SJSA1 (cell line): Measurements from ENCODE around the gene TNFRSF12A. TPM values are rescaled to one million over a fixed set of nuclear protein-coding genes. Genes with fewer than 3 reads are reported as not detected.

ENCODE experiments used
- DNase-seq, 2 experiments: peaks; one replicate each; pipeline ENCODE4 v3.0.0-alpha.2; 2015 to 2020; ENCODE audit warnings: low spot score in 2 of 2, low read depth in 1 of 2
- H3K27ac ChIP-seq: fragments of 250-450 bp; sonication (Bioruptor Pico); 2 replicates; pipeline ENCODE4 v1.5.1; 2020; ENCODE audit warnings: mild to moderate bottlenecking, moderate library complexity
- H3K27me3 ChIP-seq: fragments of 250-450 bp; sonication (Bioruptor Pico); replicated peaks from 2 replicates; pipeline ENCODE4 v1.5.1; 2020; ENCODE audit warnings: mild to moderate bottlenecking, moderate library complexity
- H3K36me3 ChIP-seq: fragments of 250-450 bp; sonication (Bioruptor Pico); 2 replicates; pipeline ENCODE4 v1.5.1; 2020; ENCODE audit warnings: mild to moderate bottlenecking
- H3K4me1 ChIP-seq: fragments of 250-450 bp; sonication (Bioruptor Pico); replicated peaks from 2 replicates; pipeline ENCODE4 v1.6.1; 2021; ENCODE audit warnings: mild to moderate bottlenecking
- H3K4me3 ChIP-seq: fragments of 250-450 bp; sonication (Bioruptor Pico); 2 replicates; pipeline ENCODE4 v1.5.1; 2020; ENCODE audit warnings: mild to moderate bottlenecking
- H3K9me3 ChIP-seq: fragments of 250-450 bp; sonication (Bioruptor Pico); replicated peaks from 2 replicates; pipeline ENCODE4 v1.5.1; 2020; ENCODE audit warnings: mild to moderate bottlenecking
- total RNA-seq: library from RNA; depleted of rRNA; stranded (reverse); fragments of >200 nt; shearing (Covaris generic); gene quantifications from 2 replicates; pipeline ENCODE4 v1.2.3, GENCODE V29; 2014

Gene TNFRSF12A
- total RNA-seq, 1 experiment from 2014 or later = 545 TPM

GRCh38 chr16:2991566-2992261 is 28.5 kb upstream of the TNFRSF12A start:
- no peaks in the 10 kb centered on the region for H3K4me1 ChIP-seq

GRCh38 chr16:2992383-2993081 is 27.6 kb upstream of the TNFRSF12A start:
- no peaks in the 10 kb centered on the region for H3K36me3 ChIP-seq
- no peak overlapping the region for H3K27ac ChIP-seq
- H3K4me1 ChIP-seq = no peaks in the 10 kb centered on the region
- DNase-seq = no peak
- H3K9me3 ChIP-seq = no peaks in the 10 kb centered on the region
- no peak overlapping the region for H3K4me3 ChIP-seq
- H3K27me3 ChIP-seq = peaks cover 25% of the 10 kb centered on the region

More at GRCh38 chr16:2991566-2992261, 28.5 kb upstream of the TNFRSF12A start:
- H3K27ac ChIP-seq = no peak overlapping the region
- H3K36me3 ChIP-seq = no peaks in the 10 kb centered on the region
- no peaks in the 10 kb centered on the region for H3K9me3 ChIP-seq
- H3K27me3 ChIP-seq = peaks cover 16% of the 10 kb centered on the region
- no peak for DNase-seq
- H3K4me3 ChIP-seq = no peak overlapping the region

DNA sequence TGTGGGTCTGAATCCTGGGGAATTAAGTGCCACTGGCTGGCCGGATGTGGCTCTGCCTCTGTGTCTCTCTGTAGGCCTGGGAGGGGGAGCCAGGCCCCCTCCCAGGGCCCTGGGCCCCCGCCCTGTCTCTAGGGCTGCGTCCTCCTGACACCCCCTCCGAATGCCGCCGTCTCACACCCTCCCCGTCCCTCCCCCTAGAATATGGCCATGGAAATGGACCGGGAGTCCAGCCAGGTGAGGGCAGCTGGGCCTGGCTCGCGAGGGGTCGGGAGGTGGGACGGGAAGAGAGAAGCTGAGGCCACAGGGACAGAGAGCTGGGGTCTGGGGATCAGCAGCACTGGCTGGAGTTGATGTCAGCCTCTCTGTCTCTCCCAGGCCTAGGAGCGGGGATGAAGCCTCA is 23.9 kb upstream of the TNFRSF12A start:
- Histone ChIP-seq H3K4me3 (no peak overlapping the region), H3K9me3 (no peaks in the 10 kb centered on the region), H3K27me3 (peaks cover 54% of the 10 kb centered on the region), H3K4me1 (no peaks in the 10 kb centered on the region), H3K27ac (no peak overlapping the region), H3K36me3 (no peaks in the 10 kb centered on the region)
- no peak for DNase-seq

- no peaks in the 10 kb centered on the region for H3K4me1 ChIP-seq
- DNase-seq = no peak
- peaks cover 68% of the 10 kb centered on the region for H3K27me3 ChIP-seq
- no peak overlapping the region for H3K4me3 ChIP-seq
- H3K9me3 ChIP-seq = no peaks in the 10 kb centered on the region
- no peak overlapping the region for H3K27ac ChIP-seq
- H3K36me3 ChIP-seq = no peaks in the 10 kb centered on the region
Observed at GRCh38 chr16:2999929-3000328, 20.2 kb upstream of the TNFRSF12A start.

DNA sequence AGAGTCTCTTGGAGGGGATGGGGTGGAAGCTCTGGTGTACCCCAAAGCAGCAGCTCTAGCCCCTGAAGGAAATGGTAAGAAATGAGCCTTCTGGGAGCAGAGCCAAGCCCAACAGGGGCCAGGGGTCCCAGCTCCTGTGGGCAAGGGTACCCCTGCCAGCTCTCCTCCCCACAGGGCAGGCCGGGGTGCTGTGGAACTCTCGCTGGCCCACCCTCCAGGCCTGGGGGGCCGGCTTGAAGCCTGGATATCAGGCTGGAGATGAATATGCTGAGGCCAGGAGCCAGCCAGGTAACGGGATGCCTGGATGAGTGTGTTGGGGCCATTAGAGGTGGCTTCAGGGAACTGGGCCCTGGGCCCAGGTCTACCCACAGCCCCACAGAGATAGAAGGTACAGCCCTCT is 19.6 kb upstream of the TNFRSF12A start:
- Histone ChIP-seq H3K4me3 (no peak overlapping the region), H3K36me3 (no peaks in the 10 kb centered on the region), H3K4me1 (no peaks in the 10 kb centered on the region), H3K27ac (no peak overlapping the region), H3K27me3 (peaks cover 74% of the 10 kb centered on the region), H3K9me3 (no peaks in the 10 kb centered on the region)
- DNase-seq = no peak

DNA sequence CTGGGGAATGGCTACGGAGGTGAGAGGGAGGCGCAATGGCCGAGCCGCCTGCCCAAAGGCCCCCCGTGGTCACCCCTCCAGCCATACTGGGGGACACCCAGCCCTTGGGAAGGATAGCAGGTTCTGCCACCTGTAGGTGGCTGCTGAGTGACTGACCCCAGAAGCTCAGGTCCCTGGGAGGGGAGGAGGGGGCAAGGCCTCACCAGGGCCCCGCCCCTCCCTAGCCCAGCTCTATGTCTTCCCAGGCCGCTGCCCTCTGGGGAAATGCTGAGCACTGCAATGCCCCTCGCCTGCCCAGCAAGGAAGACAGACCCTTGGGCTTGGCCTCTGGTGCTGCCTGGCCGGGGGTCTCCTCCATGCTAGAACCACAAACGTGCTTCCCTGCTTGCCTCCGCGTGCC is 18.9 kb upstream of the TNFRSF12A start:
- Histone ChIP-seq H3K4me1 (no peaks in the 10 kb centered on the region), H3K27me3 (peaks cover 78% of the 10 kb centered on the region), H3K27ac (no peak overlapping the region), H3K4me3 (no peak overlapping the region), H3K9me3 (no peaks in the 10 kb centered on the region), H3K36me3 (no peaks in the 10 kb centered on the region)
- DNase-seq = no peak

DNA sequence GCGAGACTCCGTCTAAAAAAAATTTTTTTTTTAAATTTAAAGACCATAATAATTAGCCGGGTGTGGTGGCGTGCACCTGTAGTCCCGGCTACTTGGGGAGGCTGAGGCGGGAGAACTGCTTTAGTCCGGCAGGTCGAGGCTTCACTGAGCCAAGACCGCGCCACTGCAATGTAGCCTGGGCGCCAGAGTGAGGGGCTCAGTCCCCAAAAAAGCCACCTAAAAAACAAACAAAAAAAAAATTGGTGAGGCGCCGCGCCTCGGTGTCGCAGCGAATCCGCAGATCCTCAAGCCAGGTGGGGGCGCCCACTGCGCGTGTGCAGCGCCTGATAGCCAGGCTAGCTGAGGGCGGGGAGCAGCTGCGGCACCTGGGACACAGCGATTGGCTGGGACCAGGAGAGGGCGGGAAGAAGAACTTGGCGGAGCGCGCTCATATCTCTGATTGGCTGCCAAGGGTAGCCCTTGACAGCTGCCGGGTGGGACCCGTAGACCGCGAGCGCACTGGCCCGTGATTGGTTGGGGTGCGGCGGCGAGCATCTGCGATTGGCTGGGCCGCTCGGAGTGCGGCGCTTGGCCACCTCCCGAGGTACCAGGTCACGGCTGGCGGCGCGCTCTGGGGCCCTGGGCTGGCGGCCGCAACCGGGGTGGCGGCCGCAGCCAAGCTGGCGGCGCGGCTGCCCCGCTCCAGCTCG is 16.4 kb upstream of the TNFRSF12A start:
- no peaks in the 10 kb centered on the region for H3K4me1 ChIP-seq
- no peak overlapping the region for H3K27ac ChIP-seq
- H3K27me3 ChIP-seq = peaks cover 79% of the 10 kb centered on the region
- H3K36me3 ChIP-seq = no peaks in the 10 kb centered on the region
- no peaks in the 10 kb centered on the region for H3K9me3 ChIP-seq
- DNase-seq = peak; percentile 94 to 97
- H3K4me3 ChIP-seq = no peak overlapping the region; the same call in 1 of the 2 replicates

DNA sequence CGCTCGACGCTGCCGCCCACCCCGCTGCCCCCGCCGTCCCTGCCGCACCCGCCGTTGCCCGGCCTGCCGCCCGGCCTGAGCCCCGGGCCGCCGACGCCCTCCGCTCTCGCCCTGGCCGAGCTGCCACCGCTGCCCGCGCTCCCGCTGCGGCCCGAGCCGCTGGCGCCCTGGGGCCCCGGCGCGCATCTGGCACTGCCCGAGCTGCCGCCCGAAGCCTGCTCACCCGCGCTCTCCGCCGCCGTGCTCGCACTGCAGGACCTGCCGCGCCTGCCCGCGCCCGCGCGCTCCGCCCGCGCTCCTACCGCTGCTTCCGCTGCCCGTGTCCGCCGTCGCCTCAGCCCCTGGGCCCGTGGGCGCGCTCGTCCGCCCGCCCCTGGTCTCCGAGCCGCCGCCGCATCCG is 15.8 kb upstream of the TNFRSF12A start:
- Histone ChIP-seq H3K4me3 (no peak overlapping the region; the same call in 1 of the 2 replicates), H3K9me3 (no peaks in the 10 kb centered on the region), H3K27me3 (peaks cover 80% of the 10 kb centered on the region), H3K4me1 (no peaks in the 10 kb centered on the region), H3K36me3 (no peaks in the 10 kb centered on the region), H3K27ac (no peak overlapping the region)
- DNase-seq = no peak

GRCh38 chr16:3004781-3005284 is 15.3 kb upstream of the TNFRSF12A start:
- H3K4me3 ChIP-seq = no peak overlapping the region
- H3K27me3 ChIP-seq = peaks cover 82% of the 10 kb centered on the region

GRCh38 chr16:3007059-3007956 is 12.9 kb upstream of the TNFRSF12A start:
- no peaks in the 10 kb centered on the region for H3K4me1 ChIP-seq
- H3K4me3 ChIP-seq = no peak overlapping the region
- peaks cover 75% of the 10 kb centered on the region for H3K27me3 ChIP-seq
- H3K27ac ChIP-seq = no peak overlapping the region
- no peaks in the 10 kb centered on the region for H3K9me3 ChIP-seq
- no peaks in the 10 kb centered on the region for H3K36me3 ChIP-seq
- no peak for DNase-seq

More at GRCh38 chr16:3004781-3005284, 15.3 kb upstream of the TNFRSF12A start:
- no peak for DNase-seq
- no peaks in the 10 kb centered on the region for H3K9me3 ChIP-seq
- no peaks in the 10 kb centered on the region for H3K36me3 ChIP-seq
- no peak overlapping the region for H3K27ac ChIP-seq
- no peaks in the 10 kb centered on the region for H3K4me1 ChIP-seq

- Histone ChIP-seq H3K9me3 (no peaks in the 10 kb centered on the region), H3K4me3 (no peak overlapping the region), H3K4me1 (no peaks in the 10 kb centered on the region; the same call in 1 of the 2 replicates), H3K27ac (no peak overlapping the region), H3K27me3 (peaks cover 76% of the 10 kb centered on the region), H3K36me3 (no peaks in the 10 kb centered on the region)
- DNase-seq = no peak
Observed at GRCh38 chr16:3007957-3008689, 12.0 kb upstream of the TNFRSF12A start.

DNA sequence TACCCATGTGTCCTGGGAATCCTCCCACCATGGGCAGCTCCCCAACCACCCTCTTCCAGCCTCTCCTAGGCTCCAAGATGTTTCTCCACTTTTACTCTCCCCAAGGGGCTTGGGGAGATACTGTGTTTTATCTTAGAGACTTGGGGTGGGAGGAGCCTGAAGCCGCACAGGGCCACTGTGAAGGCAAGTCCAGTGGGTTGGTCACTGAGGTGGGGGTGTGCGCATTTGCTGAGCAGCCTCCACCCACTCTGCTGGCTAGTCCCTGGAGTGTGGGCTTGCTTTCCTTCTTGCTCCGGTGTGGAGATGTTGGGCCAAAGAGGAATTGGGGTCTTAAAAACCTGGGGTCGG is 11.5 kb upstream of the TNFRSF12A start:
- Histone ChIP-seq H3K27me3 (peaks cover 82% of the 10 kb centered on the region), H3K4me1 (no peaks in the 10 kb centered on the region; the same call in 1 of the 2 replicates), H3K27ac (no peak overlapping the region), H3K36me3 (no peaks in the 10 kb centered on the region), H3K9me3 (no peaks in the 10 kb centered on the region), H3K4me3 (no peak overlapping the region)
- no peak for DNase-seq
